Measurements from ENCODE around the gene GPR26.

The GPR26 gene, protein sequence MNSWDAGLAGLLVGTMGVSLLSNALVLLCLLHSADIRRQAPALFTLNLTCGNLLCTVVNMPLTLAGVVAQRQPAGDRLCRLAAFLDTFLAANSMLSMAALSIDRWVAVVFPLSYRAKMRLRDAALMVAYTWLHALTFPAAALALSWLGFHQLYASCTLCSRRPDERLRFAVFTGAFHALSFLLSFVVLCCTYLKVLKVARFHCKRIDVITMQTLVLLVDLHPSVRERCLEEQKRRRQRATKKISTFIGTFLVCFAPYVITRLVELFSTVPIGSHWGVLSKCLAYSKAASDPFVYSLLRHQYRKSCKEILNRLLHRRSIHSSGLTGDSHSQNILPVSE

DNA sequence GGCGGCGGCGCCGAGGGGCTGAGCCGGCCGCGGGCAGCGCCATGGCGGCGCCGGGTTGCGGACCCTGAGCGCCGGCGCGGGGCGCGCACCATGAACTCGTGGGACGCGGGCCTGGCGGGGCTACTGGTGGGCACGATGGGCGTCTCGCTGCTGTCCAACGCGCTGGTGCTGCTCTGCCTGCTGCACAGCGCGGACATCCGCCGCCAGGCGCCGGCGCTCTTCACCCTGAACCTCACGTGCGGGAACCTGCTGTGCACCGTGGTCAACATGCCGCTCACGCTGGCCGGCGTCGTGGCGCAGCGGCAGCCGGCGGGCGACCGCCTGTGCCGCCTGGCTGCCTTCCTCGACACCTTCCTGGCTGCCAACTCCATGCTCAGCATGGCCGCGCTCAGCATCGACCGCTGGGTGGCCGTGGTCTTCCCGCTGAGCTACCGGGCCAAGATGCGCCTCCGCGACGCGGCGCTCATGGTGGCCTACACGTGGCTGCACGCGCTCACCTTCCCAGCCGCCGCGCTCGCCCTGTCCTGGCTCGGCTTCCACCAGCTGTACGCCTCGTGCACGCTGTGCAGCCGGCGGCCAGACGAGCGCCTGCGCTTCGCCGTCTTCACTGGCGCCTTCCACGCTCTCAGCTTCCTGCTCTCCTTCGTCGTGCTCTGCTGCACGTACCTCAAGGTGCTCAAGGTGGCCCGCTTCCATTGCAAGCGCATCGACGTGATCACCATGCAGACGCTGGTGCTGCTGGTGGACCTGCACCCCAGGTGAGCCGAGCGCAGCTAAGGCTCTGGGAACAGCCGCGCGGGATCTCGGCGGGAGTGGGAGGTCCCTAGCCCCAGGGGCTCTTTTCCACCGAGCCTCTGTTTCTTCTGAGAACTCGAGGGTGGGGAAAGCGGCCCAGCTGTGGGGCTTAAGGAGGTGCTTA lies at the start of gene GPR26:
GPR26 (plus strand) TSS at position 38 of the 919 bp plus-strand sequence; CDS start at position 91, 53 bp downstream.
- DNase-seq: no peak

DNA sequence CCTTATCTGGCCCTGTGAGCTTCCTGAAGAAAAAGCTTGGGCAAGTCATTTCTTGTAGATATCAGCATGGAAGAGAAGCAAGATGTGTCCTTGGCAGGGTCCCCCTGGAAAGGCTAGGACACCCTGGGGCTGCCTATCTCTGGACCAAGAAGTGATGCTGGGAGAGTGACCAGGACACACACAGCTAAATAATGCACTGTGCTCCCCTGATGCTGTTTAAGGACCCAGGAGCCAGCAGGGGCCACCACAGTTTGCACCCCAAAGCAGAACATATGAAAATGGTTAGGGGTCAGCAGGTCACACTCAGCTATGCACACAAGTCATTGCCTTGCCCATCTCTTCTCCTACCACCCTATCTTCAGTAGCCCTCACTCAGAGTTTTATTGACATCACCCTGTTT lies 47.9 kb upstream of the GPR26 start:
- no peak for DNase-seq

DNA sequence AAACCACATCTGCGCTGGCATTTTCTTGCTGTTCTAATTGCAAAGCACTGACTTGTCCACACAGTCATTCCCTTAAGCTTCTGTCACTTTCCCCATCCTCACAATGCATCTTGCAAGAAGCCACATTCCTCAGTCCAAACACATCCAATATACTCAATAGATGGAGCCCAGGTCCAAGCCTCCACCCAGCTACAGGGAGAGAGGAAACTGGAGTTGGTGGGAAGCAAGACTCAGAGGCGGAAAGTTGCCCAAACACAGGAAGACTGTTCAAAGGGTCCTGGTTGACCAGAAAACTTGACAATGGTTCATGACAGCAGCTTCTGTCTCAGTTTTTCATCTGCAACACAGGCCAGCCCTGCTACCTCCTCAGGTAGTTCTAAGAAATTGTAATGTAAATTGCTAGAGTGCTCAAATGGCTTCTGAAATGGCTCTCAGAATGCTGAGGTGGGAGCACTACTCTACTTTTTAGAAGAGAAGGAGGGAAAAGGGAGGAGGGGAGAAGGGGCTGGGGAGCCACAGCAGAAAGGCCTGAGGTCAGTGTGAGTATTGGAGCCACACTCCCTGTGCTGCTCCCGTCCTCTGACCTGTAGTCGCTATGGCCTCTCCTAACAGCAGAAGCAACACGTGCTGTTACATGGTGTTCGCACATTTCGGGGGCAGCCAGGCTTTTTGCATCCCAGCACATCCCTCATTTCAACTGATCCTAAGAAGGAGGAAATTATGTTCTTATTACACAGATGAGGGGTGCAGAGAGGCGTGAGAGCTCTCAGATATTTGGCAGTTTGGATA lies 46.9 kb upstream of the GPR26 start:
- DNase-seq: no peak

DNA sequence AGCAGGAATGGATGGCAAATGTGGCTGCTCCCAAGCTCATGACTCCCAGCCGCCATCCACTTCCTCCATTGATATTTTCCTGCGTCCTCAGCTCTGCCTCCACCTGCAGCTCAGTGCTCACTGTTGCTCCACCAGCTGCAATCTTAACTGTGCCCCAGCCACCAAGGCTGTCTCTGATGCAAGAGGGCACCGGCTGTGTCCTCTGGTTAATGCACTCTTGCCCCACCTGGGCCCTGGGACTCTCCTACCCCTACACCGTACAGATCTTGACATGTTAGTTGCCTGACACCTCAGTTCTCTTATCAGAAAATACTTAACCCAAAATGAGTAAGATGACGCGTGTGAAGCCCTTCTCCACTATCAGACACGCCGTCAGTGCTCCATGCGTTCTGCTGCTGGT lies 45.5 kb upstream of the GPR26 start:
- no peak for DNase-seq

DNA sequence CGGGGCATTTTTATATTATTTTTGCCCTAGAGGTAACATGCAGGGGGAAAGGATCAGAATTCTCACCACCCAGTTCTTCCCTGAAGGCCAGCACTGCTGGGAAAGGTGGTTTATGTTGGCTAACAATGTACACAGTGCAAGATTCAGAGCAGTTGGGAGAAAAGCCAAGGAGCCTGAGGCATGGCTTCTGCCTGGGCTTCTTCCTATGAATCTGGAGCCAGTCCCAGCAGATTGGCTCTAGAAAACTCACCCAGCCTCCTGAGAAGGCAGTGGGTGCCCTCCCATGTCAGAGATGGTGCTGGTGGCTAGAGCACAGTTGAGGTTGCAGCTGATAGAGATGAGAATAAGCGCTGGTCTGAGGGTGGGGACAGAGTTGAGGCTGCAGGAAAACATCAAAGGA lies 44.7 kb upstream of the GPR26 start:
- no peak for DNase-seq

DNA sequence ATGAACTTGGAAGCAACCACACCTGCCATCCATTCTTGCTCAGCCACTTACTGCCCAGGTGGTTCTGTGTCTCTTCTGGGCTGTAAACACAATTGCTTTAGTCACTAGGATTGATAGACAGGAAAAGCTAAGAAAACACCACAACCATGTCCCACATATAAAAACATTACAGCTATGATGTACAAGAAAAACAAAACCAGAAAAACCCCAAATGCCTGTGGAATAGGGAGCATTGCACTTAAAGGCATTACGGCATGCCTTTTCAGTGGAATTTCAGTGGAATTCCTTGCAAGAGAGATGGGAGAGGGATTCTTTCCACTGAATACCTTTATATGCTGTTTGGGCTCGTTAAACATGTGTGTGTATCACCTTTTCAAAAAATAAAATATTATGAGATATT lies 44.2 kb upstream of the GPR26 start:
- DNase-seq: no peak

DNA sequence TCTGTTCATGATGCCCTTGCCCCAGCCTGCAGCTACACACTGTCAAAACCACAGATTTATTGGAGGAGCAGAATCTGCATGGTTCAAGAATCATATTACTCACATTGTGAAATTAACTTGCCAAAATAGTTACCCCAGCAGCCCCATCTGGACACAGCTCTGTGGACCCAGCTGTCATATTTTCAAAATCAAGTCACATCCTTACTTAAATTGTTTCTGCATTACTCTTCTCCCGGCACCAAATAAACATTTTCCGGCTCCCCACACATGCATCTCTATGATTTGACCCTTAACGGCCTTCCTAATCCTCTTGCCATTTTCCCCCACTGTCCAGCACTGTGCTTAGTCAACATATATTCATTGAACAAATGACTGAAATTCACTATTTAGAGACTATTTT lies 43.8 kb upstream of the GPR26 start:
- no peak for DNase-seq

DNA sequence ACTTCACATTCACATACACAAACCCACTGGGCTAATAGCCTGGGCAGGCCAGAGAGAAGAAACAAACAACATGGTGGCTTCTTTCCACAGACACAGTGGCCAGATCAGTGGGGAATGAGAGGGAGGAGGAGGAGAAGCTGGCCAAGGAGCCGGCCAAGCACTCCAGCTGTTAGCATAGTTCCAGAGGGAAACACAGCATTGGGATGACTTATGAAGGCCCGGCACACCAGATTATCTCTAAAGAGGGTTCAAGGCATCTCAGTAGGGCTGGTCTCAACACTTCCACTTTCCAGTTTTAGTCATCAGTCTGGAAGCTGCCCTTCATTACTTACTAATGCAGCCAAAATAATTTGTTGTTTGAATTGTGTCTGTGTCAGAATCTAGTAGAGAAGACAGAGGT lies 42.1 kb upstream of the GPR26 start:
- DNase-seq: no peak

DNA sequence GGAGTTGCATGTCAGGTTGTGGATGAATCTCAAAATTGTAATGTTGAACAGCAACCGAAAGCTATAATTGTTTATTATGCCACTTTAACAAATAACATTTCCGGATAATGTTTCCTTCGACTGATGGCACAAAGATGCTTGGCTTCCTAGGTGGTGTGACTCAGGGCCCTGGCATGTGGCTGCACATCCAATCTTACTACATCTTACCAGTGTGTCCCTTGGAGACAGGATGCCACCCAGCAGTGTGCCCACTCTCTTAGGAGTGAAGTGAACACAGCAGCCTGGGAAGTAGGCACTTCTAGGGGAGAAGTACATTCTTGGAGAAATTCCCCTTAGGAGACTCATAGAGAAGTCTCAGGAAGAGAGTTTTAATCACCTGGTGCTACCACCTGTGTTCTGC lies 33.0 kb upstream of the GPR26 start:
- DNase-seq: no peak

DNA sequence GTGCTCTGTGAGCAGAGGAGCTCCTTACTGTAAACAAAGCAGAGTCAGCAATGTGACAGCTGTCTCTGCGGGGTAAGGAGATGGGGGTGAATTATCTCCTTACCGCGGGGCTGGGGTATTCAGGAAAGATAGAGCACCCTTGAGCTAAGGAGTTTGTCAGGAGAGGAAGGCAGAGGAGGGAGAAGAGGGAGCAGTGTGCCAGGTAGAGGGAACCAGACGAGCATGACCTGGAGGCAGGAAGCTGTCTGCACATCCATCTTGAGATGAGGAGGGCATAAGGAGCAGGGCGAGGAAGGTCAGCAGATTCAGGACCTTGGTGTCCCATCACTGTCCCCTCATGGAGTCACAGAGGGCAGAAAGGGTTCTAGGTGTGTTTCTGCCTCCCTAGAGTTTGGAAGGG lies 32.5 kb upstream of the GPR26 start:
- DNase-seq: no peak

DNA sequence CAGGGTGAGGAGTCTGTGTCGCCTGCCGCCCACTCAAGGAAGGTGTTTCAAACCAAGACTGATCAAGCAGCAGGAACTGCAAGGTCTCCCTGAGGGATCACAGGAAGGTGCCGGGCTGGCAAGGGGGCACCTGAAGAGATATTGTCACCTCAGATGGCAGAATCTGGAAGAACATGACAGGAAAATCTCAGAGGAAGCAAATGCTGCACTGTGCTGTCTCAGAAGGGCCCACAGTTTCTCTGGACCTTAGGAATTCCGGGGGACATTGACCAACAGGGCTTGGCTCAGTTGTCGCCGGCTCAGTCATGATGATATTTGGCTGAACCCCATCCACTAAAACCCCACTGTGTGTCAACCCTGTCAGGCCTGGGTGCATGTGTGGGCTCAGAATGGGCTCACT lies 31.9 kb upstream of the GPR26 start:
- no peak for DNase-seq

DNA sequence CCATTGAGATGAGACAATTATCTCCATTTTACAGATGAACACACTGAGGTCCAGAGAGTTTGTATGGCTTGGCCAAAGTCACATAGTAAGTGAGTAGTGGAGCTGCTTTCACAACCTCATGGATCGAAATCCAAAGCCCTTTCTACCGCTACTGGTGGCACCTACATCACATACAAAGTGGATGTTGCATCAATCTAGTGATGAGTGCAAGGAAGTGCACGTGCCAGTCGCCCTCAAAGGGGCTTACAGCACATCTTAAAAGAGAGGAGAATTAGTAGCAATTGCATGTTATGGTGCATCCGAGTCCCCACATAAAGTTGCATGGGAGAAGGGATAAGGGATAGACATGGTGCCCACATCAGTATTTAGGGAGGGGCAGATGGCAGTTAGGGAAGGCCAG lies 31.0 kb upstream of the GPR26 start:
- DNase-seq: no peak

DNA sequence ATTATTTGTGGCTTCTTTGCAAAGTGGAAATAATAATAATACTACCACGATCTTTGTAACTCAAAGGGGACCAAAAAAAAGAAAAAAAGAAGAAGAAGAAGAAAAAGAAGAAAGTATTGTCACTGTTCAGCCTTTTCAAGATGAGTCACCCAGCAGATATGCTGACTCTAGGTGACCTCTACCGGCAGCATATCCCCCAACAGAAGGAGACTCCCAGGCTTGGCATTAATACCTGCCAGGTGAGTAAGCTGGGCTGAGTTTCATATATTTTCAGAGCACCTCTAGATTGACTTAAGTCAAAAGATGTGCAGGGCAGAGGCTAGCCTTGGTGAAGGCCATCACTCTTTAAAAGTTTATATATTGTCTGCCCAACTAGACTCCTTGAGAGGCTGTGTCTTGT lies 30.4 kb upstream of the GPR26 start:
- DNase-seq: no peak

DNA sequence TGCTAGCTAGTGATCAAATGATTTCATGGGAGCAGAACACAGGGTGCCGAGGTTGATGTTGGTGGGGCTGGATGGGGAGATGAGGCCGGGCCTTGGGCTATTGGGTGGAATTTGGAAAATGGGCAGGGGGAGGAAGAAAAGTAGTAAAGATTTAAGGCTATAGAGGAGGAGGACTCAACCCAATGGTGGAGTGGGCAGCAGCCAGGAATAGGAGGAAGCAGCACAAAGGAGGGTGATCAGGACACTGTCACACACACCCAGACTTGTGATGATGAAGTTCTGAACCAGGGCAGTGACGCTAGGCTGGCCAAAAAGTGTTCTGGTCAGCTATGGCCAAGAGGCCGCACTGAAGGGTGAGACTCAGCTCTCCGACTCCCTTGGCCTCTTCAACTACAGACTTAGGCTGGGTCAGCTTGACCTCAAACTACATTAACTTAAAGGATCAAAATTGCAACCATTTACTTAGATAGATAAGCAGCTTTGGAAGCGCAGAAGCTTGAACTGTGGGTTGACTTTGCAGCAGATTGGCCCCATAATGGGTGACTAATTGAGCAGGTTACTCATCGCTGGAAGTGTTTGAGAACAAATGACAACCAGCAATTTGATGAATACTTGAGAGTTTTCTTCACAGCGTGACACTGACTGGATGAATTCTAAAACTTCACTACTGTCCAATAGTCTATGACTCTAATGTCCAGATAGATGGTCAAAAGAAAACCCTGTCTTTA lies 29.4 kb upstream of the GPR26 start:
- DNase-seq: no peak

DNA sequence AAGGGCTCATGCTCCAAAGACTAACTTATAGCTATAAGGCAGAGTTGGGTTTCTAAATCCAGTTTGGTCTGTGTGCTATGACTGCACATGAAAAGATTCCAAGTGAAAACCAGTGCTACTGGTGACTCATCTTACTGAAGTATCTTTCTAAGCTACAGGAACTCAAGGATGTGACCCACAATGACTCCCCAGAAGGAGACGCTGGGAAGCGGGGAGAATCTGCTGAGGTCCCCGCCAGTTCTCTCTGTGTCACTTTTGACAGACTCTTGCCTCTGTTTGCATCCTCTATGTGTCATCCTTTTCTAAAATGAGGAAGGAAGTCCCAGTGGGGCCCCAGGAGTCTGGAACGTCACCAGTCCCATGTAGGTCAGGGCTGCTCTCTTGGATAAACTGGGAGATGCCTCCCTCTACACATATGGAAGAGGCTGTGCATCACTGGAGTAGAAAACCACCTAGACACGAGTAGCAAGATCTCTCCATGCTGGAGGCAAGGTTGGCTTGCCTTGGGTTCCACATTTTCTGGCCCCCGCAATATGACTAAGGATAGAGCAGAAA lies 28.8 kb upstream of the GPR26 start:
- no peak for DNase-seq

DNA sequence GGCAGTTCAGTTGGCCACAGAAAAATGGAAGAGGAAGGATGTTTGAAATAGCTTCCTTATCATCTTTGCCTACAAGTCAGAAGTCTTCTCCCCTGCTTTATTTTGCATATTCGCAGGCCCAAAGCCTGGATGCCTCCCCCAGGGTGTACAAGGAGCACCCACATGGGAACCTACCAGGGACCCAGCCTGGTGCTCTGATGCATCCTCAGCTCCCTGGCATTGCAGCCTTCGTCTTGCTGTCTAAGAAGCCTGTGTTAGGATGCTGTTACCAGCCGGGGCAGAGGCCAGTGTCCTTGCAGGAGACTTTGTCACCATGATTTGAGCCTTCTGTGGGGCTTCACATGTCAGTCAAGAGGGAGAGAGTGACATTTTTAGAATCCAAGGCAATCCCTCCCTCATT lies 27.0 kb upstream of the GPR26 start:
- no peak for DNase-seq

DNA sequence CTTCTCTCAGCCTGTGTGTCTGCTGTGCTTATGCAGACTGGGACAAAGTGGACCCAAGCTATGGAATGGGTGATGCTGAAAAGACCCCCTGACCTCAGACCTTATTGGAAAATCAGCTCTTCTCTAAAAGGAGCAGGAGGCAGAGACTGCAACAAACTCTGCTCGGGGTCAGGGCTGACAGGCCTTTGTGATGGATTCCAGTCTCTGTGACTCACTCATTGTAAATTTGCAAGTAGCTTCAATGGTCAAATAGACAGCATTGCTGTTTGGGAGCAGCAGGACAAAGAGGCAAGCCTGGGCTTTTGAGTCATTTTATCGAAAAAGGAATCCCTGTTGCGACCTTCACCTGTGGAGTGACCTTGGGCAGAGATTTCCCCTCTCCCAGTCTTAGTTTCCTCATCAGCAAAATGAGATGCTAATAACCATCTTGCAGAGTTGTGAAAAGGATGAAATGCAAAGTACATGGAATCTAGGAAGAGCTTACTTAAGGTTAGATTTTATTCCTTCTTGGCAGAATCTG lies 26.1 kb upstream of the GPR26 start:
- DNase-seq: no peak

DNA sequence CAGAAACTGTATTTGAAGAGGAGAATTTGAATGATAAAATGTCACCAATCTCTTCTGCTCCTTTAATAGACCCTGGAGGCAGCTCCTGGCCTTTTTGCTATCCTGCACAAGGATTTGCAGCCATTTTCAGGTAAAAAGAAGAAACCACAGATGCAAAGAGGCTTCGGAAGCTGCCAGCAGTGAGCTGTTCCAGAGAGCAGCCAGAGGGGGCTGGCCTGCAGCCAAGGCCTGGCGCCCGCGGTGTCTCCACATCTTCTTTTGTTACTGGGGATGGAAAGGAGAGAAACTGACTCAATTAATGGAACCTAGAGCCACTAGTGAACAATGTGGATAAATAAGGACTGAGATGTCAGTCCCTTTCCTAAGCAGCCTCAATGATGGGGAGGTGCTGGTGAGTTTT lies 23.9 kb upstream of the GPR26 start:
- DNase-seq: no peak

DNA sequence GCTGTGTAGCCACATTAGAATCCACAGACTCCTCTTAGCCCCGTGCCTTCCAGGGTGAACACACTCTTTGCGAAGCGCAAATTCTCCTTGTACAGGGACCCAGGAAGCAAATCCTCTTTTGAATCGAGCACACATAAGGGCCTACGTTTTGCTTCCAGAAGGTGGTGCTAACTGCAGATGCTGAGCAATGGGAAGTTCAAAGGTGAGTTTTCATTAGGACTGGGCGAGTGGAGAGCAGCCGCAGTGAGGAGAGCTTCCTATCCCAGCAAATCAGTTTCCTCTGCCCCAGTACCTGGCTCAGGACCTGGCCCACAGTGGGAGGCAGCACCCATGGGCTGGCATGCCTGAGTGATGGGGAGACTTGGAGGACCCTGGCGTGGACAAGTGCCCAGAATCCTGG lies 23.5 kb upstream of the GPR26 start:
- DNase-seq: no peak

DNA sequence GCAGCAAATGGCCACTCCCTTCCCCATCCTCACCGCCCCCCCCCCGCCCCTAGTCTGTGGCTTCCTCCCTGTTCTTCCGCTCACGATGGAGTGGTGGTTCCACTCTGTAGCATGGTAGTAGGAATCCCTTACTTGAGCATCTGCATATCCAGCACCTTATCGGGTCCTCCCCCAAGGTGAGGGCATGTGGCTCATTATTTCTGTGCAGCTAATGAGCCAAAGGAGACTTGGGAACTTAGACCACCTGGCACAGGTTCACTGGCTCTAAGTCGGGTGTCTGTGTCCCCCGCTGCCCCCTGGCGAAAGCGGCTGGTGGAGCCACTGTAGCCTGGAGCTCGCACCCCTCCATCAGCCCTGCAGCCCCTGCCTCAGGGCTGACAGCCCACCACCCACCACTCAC lies 22.8 kb upstream of the GPR26 start:
- no peak for DNase-seq

DNA sequence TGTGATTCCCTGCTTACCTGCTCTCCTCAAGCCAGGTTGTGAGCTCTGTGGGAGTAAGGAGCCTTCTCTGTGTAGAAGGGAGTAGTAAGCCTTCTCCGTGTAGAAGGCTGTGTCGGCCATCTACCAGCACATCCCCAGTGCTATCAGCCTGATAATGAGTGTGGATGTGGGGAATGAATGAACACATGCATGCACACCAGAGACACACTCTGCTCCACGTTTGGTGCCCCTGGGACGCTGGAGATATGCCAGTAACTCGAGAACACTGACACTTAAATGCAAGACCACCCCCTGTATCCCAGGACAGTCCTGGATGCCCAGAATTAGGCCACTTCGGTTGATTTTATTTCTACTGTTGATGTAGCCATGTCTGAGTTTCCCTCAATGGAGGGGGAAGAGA lies 21.1 kb upstream of the GPR26 start:
- DNase-seq: no peak

DNA sequence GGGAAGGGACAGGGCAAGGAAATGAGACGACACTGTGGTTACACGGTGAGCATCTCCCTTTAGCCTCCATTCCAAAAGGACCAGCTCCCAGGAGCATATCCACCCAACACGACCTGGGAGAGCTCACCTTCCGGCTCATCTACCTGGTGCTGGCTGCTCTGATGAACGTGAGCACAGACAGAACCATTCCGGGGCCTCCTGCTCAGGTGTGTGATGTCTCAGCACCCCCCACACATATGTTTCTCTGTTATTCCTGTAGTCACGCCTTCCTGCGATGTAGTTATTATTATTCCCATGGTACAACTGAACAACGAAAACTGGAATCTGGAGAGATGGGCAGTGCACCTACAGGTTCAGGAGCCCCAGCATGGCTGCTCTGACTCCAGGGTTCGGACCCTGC lies 20.5 kb upstream of the GPR26 start:
- DNase-seq: no peak
